Epithelial cell of proximal tubule (primary cell): Measurements from ENCODE around the gene RPTOR. TPM values are rescaled to one million over a fixed set of nuclear protein-coding genes. Genes with fewer than 3 reads are reported as not detected.
"Not testable (repeated sequence)": the region's sequence is repeated elsewhere in the genome, so short reads cannot be mapped to it uniquely, and the experiment has no call there.

Experiments
- DNase-seq: peaks from one replicate; pipeline ENCODE4 v3.0.0-alpha.2; 2011; ENCODE audit warnings: low read depth
- H3K4me3 ChIP-seq: 2 replicates; pipeline ENCODE4 v1.5.1; 2011; ENCODE audit warnings: low read depth, mild to moderate bottlenecking, low read length
- CTCF ChIP-seq: conservative IDR thresholded peaks from 2 replicates; pipeline ENCODE4 v1.5.1; 2012; ENCODE audit warnings: low read depth, mild to moderate bottlenecking, low read length
- total RNA-seq: library from RNA; depleted of rRNA; stranded (reverse); fragments of >200 nt; gene quantifications from 2 replicates; pipeline ENCODE4 v1.2.3, GENCODE V29; 2015

RPTOR gene
- total RNA-seq, 1 donor from 2014 or later, result 24.4 TPM

DNA sequence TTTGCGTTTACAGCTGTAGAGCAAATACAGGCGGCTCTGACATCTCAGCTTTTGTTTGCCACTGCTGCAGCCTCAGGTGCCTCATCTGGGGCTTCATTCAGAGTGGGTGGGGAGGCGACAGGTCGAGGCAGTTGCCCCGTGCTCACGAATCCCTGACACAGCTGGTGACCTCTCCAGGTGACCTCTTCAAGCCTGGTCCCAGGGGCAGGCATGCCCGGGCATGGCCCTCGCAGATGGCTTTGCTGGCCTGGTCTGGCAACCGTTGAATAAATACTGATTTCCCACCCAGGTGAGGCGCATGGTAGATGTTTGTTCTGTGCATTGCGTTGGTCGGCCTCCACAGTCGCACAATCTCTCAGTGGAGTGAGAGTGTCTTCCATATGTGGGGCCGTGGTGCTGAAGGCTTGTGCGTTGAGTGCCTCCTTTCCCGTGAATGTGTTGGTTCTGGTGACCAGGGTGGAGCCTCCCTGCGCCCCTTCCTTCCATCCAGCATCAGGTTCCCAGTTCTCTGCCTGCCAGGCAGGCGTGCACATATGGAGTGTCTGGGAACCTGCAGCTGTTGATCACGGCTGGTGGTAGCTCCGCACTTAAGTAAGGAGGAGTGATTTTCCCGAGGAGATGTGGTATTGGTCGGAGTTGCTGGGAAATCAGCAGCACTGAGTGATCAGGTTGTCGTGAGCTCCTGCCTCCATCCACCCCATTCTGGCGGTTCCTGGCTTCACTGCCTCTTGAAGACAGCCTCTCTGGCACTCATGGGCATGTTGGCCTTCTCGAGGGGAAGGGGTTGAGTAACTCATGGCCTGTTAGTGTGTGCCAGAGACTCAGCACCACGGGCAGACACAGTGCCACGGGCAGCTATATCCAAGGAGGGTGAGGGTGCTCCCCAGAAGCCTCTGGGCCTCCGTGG is 149.7 kb downstream of the RPTOR start:
- DNase-seq, result no peak
- no peak for TF ChIP-seq CTCF
- no peak overlapping the region for H3K4me3 ChIP-seq

DNA sequence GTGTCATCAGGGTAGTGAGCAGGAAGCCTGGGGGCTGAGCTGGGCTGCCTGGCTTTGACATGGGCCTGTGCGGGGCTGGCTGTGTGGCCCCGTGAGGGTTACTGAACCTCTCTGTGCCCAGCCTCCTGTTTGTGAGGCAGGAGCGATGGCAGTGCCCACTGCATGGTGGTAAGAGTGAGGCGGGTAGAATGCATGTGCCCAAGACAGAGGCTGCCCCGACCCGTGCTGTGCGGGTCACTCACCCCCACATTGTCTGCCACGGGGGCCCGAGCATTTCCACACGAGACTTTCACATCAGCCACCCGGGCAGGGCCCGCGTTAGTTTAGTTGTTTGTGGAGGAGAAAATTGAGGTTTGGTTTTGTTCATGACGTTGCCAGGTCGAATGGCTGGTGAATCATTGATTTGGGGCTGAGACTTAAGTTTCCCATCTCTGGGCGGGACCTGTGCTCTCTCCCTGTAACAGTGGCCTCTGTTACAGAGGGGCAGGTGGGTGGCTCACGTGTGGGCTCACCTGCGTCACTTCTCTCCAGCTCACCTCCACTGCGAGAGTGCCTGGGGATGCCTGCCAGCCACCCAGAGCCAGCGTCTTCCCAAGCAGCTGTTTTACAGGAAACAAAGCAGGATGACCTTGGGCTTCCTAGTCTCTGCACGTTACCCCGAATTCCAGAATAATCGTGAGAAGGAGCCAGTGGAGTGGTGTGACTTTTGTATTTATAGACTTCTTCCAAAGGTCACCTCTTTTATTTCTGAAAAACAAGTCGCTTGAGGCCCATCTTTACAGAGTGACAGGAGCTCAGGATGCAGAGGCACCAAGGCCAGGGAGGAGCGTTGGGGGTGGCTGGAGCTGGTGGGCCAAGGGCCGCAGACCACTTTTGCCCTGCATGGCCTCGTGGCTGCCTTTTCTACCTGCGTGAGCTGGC is 150.6 kb downstream of the RPTOR start:
- no peak for DNase-seq
- H3K4me3 ChIP-seq, result no peak overlapping the region
- TF ChIP-seq CTCF, result no peak

DNA sequence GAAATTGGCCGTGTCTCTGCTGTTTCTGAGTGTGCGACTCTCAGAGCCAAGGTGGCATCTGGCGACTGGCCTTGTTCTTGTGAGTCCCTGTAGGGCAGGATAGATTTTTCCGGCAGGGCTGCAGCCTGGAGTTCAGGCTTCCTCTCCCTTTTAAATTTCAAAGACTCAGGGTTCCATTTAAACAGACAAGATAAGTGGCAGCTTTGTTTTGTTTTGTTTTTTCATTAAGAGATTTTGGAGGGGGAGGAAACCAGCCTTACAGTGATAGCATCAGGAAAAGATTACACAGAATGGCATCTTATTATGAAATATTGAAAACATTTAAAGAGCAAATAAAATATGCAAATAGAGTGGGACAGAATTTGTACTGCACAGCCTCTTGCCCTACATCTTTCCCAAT is 151.3 kb downstream of the RPTOR start:
- no peak for TF ChIP-seq CTCF
- no peak for DNase-seq
- H3K4me3 ChIP-seq, result no peak overlapping the region

GRCh38 chr17:80696456-80696855 is 151.8 kb downstream of the RPTOR start:
- no peak for TF ChIP-seq CTCF
- no peak overlapping the region for H3K4me3 ChIP-seq
- DNase-seq, result no peak

- no peak for TF ChIP-seq CTCF
- DNase-seq, result no peak
- H3K4me3 ChIP-seq, result no peak overlapping the region
Observed at GRCh38 chr17:80696964-80697363, 152.3 kb downstream of the RPTOR start.

- H3K4me3 ChIP-seq, result no peak overlapping the region
- DNase-seq, result no peak
- no peak for TF ChIP-seq CTCF
Observed at GRCh38 chr17:80698297-80698696, 153.7 kb downstream of the RPTOR start.

- not testable (repeated sequence) for DNase-seq, H3K4me3 ChIP-seq
Observed at GRCh38 chr17:80699205-80699604, 154.6 kb downstream of the RPTOR start.
